ENCODE data around the gene INSIG1. TPM values are rescaled to one million over a fixed set of nuclear protein-coding genes. Genes with fewer than 3 reads are reported as not detected.

The INSIG1 gene
- total RNA-seq, 1 experiment from 2014 or later, result 183 TPM

- DNase-seq (ENCODE audit: low spot score), result no peak
Measured at GRCh38 chr7:155284496-155285274, 13.0 kb upstream of the INSIG1 start.

- no peak for DNase-seq (ENCODE audit: low spot score)
Measured at GRCh38 chr7:155285423-155285822, 12.3 kb upstream of the INSIG1 start.

GRCh38 chr7:155285833-155286232 is 11.8 kb upstream of the INSIG1 start:
- DNase-seq (ENCODE audit: low spot score), result no peak

- no peak for DNase-seq (ENCODE audit: low spot score)
Measured at GRCh38 chr7:155286686-155287085, 11.0 kb upstream of the INSIG1 start.

GRCh38 chr7:155287284-155287935 is 10.3 kb upstream of the INSIG1 start:
- DNase-seq (ENCODE audit: low spot score), result no peak

- no peak for DNase-seq (ENCODE audit: low spot score)
Measured at GRCh38 chr7:155288055-155288454, 9.6 kb upstream of the INSIG1 start.

GRCh38 chr7:155289107-155289506 is 8.6 kb upstream of the INSIG1 start:
- no peak for DNase-seq (ENCODE audit: low spot score)

- DNase-seq (ENCODE audit: low spot score), result no peak
Measured at GRCh38 chr7:155289949-155290501, 7.7 kb upstream of the INSIG1 start.

- peak; percentile 43 for DNase-seq (ENCODE audit: low spot score)
Measured at GRCh38 chr7:155291045-155291530, 6.6 kb upstream of the INSIG1 start.

- DNase-seq (ENCODE audit: low spot score), result no peak
Measured at GRCh38 chr7:155291729-155292128, 5.9 kb upstream of the INSIG1 start.

- DNase-seq (ENCODE audit: low spot score), result no peak
Measured at GRCh38 chr7:155292680-155293226, 4.9 kb upstream of the INSIG1 start.

- DNase-seq (ENCODE audit: low spot score), result no peak
Measured at GRCh38 chr7:155293721-155294510, 3.8 kb upstream of the INSIG1 start.

GRCh38 chr7:155294511-155294778 is 3.2 kb upstream of the INSIG1 start:
- no peak for DNase-seq (ENCODE audit: low spot score)

- DNase-seq (ENCODE audit: low spot score), result no peak
Measured at GRCh38 chr7:155295511-155295910, 2.2 kb upstream of the INSIG1 start.

GRCh38 chr7:155296006-155296787 is 1.5 kb upstream of the INSIG1 start:
- DNase-seq (ENCODE audit: low spot score), result no peak

GRCh38 chr7:155296788-155297516 is 726 bp upstream of the INSIG1 start:
- peak; percentile 74 for DNase-seq (ENCODE audit: low spot score)

- DNase-seq (ENCODE audit: low spot score), result no peak
Measured at GRCh38 chr7:155298288-155298833, 683 bp downstream of the INSIG1 start.

- peak; percentile 96 for DNase-seq (ENCODE audit: low spot score)
Measured at GRCh38 chr7:155298834-155299534, 1.3 kb downstream of the INSIG1 start.

GRCh38 chr7:155299535-155300202 is 2.0 kb downstream of the INSIG1 start:
- peak; percentile 31 for DNase-seq (ENCODE audit: low spot score)
